ENCODE results near the gene CYP11A1.

CYP11A1 gene

DNA sequence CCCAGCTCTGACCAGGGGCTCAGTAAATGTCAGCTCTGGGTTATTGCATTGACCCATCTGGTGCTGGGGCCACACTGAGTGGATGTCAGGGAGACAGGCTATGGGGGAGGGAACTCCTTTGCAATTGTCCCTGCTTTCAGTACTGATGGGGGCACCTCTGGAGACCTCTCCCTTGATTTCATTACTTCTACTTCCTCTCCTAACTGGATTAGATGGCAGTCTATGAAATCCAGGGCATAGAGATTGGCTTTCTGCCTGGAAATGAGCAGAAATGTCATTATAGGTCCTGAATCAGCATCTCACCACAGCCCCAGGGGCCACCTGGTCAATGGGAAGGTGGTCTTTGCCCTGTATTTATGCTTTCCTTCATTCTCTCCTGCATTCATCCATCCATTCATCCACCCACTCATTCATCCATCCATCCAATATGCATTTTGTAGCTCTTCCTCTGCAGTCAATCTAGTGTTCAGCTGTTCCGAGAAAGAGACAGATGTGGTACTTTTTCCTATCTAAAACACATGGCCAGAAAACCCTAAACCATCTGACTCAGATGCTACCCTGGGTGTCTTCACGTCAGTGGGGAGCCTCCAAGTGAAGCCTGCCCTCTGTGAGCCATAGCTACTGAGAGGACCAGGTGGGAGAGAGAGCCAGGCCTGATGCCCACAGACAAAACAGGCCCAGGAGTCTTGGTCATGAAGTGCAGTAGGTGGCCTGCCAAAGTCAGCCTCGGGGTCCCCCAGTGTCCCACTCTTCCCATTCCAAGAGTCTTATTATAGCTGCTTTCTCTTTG is 74.2 kb downstream of the CYP11A1 start:
- TF ChIP-seq, protein P1, sequence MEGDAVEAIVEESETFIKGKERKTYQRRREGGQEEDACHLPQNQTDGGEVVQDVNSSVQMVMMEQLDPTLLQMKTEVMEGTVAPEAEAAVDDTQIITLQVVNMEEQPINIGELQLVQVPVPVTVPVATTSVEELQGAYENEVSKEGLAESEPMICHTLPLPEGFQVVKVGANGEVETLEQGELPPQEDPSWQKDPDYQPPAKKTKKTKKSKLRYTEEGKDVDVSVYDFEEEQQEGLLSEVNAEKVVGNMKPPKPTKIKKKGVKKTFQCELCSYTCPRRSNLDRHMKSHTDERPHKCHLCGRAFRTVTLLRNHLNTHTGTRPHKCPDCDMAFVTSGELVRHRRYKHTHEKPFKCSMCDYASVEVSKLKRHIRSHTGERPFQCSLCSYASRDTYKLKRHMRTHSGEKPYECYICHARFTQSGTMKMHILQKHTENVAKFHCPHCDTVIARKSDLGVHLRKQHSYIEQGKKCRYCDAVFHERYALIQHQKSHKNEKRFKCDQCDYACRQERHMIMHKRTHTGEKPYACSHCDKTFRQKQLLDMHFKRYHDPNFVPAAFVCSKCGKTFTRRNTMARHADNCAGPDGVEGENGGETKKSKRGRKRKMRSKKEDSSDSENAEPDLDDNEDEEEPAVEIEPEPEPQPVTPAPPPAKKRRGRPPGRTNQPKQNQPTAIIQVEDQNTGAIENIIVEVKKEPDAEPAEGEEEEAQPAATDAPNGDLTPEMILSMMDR (IDR thresholded peaks at IDR 0.05) = no peak
- no peaks in the 10 kb centered on the region for H3K9me3 ChIP-seq (ENCODE audit: control insufficient read depth, low read length)
- H3K4me3 ChIP-seq (ENCODE audit: low read depth, low read length) = no peak overlapping the region
- no peaks in the 10 kb centered on the region for H3K36me3 ChIP-seq (ENCODE audit: control insufficient read depth, insufficient read depth, low read length)
- no peak overlapping the region for H2AFZ ChIP-seq
- no peaks in the 10 kb centered on the region for H3K79me2 ChIP-seq
- H3K27ac ChIP-seq = no peak overlapping the region
- H3K9ac ChIP-seq = no peak overlapping the region
- no peaks in the 10 kb centered on the region for H3K4me1 ChIP-seq
- H3K27me3 ChIP-seq (ENCODE audit: control insufficient read depth, insufficient read depth, low read length) = no peaks in the 10 kb centered on the region
- no peak overlapping the region for H3K4me2 ChIP-seq (ENCODE audit: low read length)

DNA sequence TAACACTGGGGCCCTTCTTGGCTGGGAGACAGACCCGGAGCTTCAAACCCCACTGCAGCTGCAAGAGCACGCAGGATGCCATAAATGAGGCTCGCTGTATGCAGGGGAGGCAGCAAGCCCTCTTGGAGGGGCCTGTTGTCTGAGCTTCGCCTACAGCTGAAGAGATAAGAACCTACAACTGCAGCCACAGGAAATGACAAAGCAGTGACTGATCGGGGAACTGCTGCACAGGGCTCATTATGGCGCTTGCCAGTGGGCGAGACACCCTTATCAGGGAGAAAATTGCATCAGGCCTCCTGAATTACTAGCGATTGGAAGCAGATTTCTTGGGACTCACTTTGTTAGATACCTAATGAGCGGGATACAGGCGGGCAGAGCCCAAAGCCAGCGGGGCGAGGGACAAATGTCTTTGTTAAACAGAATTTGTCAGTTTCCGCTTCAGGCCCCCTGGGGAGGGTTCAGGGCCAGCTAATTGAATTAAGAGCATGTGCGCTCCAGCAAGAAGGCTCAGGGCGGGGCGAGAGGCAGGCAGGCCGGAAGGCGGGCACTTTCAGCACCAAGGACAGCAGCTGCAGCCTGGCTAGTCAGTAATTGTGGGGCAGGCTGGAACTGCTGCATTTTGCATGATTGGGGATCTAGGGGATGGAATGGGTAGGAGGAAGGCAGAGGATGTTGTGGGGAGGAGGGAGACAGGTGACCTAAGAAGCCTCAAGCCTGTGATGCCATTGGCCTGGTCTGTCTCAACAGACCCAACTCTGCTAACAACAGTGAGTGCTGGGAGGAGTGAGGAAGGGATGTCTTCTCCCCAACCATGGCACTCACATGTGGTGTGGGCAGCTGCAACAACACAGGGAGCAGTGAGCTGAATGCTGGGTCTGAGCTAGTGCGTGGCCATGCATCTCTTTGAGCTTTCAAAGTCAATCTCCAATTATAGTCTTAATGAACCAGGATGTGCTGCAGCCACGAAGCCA is 76.1 kb downstream of the CYP11A1 start:
- Histone ChIP-seq H3K27me3 (ENCODE audit: control insufficient read depth, insufficient read depth, low read length) (no peaks in the 10 kb centered on the region), H3K36me3 (ENCODE audit: control insufficient read depth, insufficient read depth, low read length) (no peaks in the 10 kb centered on the region), H3K79me2 (no peaks in the 10 kb centered on the region), H3K9me3 (ENCODE audit: control insufficient read depth, low read length) (no peaks in the 10 kb centered on the region), H3K4me1 (no peaks in the 10 kb centered on the region), H3K4me2 (ENCODE audit: low read length) (no peak overlapping the region), H3K27ac (no peak overlapping the region), H2AFZ (no peak overlapping the region), H3K9ac (no peak overlapping the region), H3K4me3 (ENCODE audit: low read depth, low read length) (no peak overlapping the region)
- TF ChIP-seq, protein P1 (IDR thresholded peaks at IDR 0.05) = no peak

DNA sequence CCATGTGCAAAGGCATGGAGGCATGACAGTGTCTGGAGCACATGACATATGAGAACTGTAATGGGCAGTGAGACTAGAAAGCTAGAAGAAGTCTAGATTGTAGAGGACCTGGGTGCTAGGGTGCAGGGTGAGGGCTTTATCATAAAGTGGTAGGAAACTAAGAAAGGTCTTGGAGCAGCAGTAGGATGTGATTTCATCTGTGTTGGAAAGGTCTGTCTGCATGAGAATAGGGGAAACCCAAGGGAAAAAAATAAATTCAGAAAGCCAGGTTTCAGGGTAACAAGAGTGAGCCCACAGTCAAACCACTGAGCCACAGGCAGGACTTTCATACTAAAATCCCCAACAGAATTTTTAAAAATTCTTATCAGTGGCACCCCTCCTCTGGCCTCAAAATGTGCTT is 76.8 kb downstream of the CYP11A1 start:
- H3K79me2 ChIP-seq = no peaks in the 10 kb centered on the region
- no peak overlapping the region for H3K4me2 ChIP-seq (ENCODE audit: low read length)
- TF ChIP-seq, protein P1 (IDR thresholded peaks at IDR 0.05) = no peak
- no peak overlapping the region for H3K9ac ChIP-seq
- no peaks in the 10 kb centered on the region for H3K9me3 ChIP-seq (ENCODE audit: control insufficient read depth, low read length)
- H3K27me3 ChIP-seq (ENCODE audit: control insufficient read depth, insufficient read depth, low read length) = no peaks in the 10 kb centered on the region
- no peak overlapping the region for H2AFZ ChIP-seq
- H3K27ac ChIP-seq = no peak overlapping the region
- H3K4me3 ChIP-seq (ENCODE audit: low read depth, low read length) = no peak overlapping the region
- no peaks in the 10 kb centered on the region for H3K36me3 ChIP-seq (ENCODE audit: control insufficient read depth, insufficient read depth, low read length)
- H3K4me1 ChIP-seq = no peaks in the 10 kb centered on the region

DNA sequence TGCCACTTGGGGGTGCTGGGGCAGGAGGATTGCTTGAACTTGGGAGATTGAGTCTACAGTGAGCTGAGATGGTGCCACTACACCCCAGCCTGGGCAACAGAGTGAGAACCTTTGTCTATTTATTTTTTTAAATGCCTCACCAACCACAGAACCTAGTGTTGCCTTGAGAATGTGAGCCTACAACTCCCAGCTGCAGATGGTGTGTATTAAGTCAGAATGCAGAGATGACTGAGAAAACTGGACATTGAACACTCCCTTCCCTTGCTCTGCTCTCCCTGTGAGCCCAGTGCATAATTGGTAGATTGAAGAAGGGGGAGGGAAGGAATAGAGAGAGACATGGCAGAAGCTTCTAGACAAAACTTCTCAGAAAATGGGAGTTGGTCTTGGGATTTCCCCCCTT is 77.8 kb downstream of the CYP11A1 start:
- Histone ChIP-seq H2AFZ (no peak overlapping the region), H3K4me3 (ENCODE audit: low read depth, low read length) (no peak overlapping the region), H3K27me3 (ENCODE audit: control insufficient read depth, insufficient read depth, low read length) (no peaks in the 10 kb centered on the region), H3K9ac (no peak overlapping the region), H3K4me2 (ENCODE audit: low read length) (no peak overlapping the region), H3K27ac (no peak overlapping the region), H3K9me3 (ENCODE audit: control insufficient read depth, low read length) (no peaks in the 10 kb centered on the region), H3K36me3 (ENCODE audit: control insufficient read depth, insufficient read depth, low read length) (no peaks in the 10 kb centered on the region), H3K4me1 (no peaks in the 10 kb centered on the region), H3K79me2 (no peaks in the 10 kb centered on the region)
- TF ChIP-seq, protein P1 (IDR thresholded peaks at IDR 0.05) = no peak
